NCI-H345 (cell line): ENCODE measurements around the gene BST1.
A peak's percentile ranks its signal among the peaks of the same experiment; 100 is the strongest.
"Not testable (repeated sequence)": the region's sequence is repeated elsewhere in the genome, so short reads cannot be mapped to it uniquely, and the experiment has no call there.

Experiments used
- DNase-seq: peaks from one replicate; lab custom pipeline; 2025; lab: John Stamatoyannopoulos, UW

The BST1 gene

GRCh38 chr4:15746110-15746509, 43.2 kb downstream of the BST1 start:
- DNase-seq: no peak

- DNase-seq: no peak
Observed at GRCh38 chr4:15749001-15749400, 46.1 kb downstream of the BST1 start.

- no peak for DNase-seq
Observed at GRCh38 chr4:15751153-15751552, 48.3 kb downstream of the BST1 start.

- no peak for DNase-seq
Observed at GRCh38 chr4:15753081-15753480, 50.2 kb downstream of the BST1 start.

- DNase-seq: no peak
Observed at GRCh38 chr4:15753786-15754185, 50.9 kb downstream of the BST1 start.

GRCh38 chr4:15754323-15754722, 51.5 kb downstream of the BST1 start:
- DNase-seq: no peak

GRCh38 chr4:15755321-15756155, 52.7 kb downstream of the BST1 start:
- no peak for DNase-seq

- DNase-seq: no peak
Observed at GRCh38 chr4:15756361-15756861, 53.5 kb downstream of the BST1 start.

- DNase-seq: no peak
Observed at GRCh38 chr4:15757054-15757453, 54.2 kb downstream of the BST1 start.

- no peak for DNase-seq
Observed at GRCh38 chr4:15758294-15758693, 55.4 kb downstream of the BST1 start.

GRCh38 chr4:15762460-15762859, 59.6 kb downstream of the BST1 start:
- not testable (repeated sequence) for DNase-seq

GRCh38 chr4:15765391-15765790, 62.5 kb downstream of the BST1 start:
- DNase-seq: no peak

- DNase-seq: no peak
Observed at GRCh38 chr4:15765910-15766697, 63.2 kb downstream of the BST1 start.

GRCh38 chr4:15766821-15767220, 64.0 kb downstream of the BST1 start:
- no peak for DNase-seq

- no peak for DNase-seq
Observed at GRCh38 chr4:15769202-15769601, 66.3 kb downstream of the BST1 start.

- DNase-seq: no peak
Observed at GRCh38 chr4:15771216-15772058, 68.6 kb downstream of the BST1 start.

GRCh38 chr4:15774020-15774420, 71.2 kb downstream of the BST1 start:
- DNase-seq: no peak

GRCh38 chr4:15776871-15777648, 74.2 kb downstream of the BST1 start:
- DNase-seq: no peak

- DNase-seq: no peak
Observed at GRCh38 chr4:15777697-15778288, 74.9 kb downstream of the BST1 start.

- DNase-seq: peak; percentile 22
Observed at GRCh38 chr4:15778289-15779241, 75.7 kb downstream of the BST1 start, which contains the start of gene CD38. CD38 (plus strand) TSS chr4:15778328; CDS start chr4:15778415, 87 bp downstream.
